AG08396 (cell line): ENCODE results near the gene MPRIP.

Experiments used
- DNase-seq: peaks from one replicate; pipeline ENCODE4 v3.0.0; 2012; ENCODE audit warnings: low spot score, mixed read lengths

The MPRIP gene

DNA sequence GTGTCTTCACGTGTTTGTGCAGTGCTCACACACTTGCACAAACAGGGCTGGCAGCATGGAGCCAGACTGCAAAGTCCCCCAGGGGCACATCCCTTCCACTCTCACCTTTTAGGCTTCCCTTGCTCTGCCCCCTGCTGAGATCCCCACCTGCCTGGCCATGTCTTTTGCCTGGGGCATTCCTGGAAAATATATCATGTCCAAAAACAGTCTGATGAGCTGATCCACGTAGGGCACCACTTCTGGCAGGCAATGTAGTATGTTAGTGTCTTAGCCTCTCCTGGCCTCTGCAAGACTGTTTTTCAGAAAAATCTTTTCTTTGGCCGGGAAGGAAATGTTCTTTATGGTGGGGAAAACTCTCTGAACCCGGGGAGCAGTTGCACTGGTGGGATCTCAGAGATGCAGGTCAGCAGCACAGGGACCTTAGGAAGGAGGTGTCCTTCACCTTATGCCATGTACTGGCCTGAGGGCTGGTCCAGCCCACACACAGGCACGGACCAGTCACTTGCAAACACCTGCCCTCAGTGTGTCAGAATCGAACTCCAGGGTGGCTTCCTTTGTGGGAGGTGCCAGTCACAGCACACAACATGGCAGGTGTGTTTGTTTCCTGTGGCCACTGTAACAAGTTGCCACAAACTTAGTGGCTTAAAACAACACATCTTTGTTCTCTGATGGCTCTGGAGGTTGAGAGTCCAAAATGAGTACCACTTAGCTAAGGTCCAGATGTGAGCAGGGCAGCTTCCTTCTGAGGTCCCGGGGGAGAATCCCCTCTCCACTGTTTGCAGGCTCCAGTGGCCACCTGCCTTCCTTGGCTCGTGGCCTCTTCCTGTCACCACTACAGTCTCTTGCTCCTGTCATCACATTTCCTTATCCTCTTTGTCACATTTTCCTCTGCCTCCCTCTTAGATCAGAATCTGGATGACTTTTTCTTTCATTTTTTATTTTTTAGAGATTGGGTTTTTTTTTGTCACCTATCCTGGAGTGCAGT, 46.6 kb downstream of the MPRIP start:
- DNase-seq = no peak

DNA sequence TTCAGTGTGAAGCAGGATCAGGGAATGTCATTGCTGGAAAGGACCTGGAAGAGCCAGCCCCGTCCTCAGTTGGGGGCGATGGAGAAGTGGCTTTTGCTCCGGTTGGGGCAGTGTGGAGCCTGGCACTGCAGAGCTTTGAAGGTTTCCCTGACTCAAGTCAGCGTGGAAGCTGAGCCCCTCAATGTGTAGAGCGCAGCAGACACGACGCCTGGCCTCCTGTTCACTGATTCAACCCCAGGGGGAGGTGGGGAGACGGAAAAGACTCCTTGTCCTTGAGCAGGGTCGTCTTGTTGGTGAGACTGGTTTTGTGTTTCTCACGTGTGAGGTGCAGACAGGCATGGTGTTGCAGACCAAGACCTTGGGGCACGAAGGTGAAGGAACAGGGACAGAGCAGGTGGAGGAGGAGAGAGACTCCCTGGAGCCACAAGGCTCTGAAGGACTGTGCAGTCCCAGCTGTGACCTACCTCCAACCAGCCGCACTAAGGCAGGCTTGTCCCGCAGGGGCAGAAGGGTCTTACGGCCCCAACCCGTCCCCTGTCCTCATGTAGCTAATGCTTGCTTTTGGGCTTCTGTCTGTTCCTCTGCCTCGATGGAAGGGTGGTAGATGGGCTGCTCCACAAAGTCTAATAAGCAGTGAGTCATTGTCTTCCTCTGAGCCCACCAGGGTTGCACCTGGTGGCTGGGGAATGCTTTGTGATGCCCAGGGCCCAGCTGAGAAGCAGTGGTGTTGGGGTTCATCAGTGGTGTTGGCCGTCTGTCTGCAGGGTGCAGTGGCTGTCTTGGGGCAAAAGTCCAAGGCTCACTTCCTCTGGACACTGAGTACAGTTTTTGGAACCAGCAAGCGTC, 47.8 kb downstream of the MPRIP start:
- no peak for DNase-seq

DNA sequence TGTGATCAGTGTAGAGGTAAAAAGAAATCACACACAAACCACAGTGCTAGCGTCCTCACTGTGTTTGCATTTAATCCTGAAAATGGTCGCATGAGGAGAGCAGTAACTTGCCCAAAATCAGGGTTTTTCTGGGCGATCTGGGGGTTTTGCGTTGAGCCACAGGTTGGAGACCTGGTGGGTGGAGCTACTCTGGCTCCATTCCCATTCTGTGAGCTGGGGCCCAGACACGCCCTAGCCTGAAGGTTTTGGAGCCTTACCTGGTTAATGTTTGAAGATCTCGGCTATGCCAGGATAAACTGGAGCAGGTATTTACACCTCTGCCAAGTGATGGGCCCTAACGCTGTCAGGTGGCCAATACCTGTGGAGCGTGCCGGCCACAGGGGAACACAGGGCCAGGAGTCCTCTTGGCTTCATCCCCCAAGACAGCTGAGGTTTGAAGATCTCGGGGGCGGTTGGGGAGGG, 48.4 kb downstream of the MPRIP start:
- no peak for DNase-seq

DNA sequence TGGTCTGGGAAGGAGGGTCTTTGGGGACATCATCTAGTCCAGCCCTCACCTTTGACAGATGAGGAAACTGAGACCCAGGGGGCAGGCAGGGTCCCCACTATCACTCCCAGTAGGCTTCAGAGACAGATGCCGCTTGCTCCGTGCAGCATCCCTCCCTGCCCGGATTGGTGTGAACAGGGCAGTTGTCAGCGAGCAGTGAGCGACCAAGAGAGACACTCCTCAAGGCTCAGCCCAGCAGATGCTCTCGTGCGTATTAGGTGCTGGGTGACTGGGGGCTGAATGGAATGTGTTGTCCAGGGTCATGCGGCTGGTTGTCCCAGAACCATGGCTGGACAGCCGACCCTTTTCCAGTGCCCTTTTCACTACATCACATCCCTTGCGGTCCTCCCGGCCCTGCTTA, 49.0 kb downstream of the MPRIP start:
- no peak for DNase-seq

DNA sequence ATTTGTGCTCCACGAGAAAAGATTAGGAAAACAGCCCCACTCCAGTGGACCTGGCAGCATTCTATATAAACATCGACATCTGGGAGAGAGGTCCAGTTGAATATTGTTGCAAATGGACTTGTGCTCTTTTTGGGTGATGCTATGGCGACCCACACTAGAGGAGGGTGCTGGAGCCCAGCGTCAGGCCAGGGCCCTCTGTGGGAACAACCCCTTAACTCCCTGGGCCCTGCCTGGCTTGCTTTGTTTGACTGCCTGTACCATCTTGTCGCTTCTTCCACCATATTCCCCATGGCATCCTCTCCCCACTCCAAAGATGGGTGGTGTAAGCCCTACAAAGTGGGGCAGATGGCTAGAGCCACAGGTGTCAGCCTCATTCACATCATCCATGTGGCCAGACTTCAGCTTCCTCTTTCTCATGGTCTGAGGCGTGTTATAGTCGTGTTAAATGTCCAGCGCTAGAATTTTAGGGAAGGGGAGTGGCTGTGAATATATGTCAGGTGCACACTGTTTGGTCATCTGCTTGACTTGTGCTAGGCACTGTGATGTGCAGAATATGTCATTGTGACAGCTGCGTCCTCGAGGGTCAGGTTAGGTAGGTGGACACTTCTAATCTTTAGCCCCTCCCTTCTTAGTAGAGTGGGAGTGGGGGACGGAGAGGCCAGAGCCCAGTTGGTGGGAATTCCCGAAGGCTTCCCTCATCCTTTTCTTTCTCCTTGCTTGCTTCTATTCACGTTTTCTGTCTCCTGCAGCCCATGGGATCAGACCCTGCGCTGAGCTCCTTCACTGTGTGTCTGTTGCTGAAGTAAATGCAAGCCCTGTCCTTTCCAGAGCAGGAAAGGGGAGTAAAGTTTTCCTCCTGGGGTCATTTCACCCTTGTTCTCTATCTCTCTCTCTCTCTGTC, 49.8 kb downstream of the MPRIP start:
- DNase-seq = no peak

DNA sequence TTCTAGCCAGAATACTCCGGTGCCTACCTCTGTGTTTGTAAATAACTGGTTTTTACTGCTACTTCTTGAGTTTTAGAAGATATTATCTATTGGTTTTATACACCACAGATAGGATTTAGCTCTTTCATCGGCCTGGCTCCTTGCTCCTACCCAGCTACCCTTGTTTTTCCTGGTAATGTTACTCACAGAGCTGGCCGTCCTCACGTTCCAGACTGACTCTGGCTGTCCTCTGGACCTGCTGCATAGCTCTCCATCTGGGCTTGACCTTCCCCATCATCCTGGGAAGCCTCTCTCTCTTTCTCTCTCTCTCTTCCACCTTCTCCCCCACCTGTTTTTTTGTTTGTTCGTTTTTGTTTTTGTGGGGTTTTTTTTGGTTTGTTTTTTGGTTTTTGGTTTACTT, 51.5 kb downstream of the MPRIP start:
- no peak for DNase-seq

DNA sequence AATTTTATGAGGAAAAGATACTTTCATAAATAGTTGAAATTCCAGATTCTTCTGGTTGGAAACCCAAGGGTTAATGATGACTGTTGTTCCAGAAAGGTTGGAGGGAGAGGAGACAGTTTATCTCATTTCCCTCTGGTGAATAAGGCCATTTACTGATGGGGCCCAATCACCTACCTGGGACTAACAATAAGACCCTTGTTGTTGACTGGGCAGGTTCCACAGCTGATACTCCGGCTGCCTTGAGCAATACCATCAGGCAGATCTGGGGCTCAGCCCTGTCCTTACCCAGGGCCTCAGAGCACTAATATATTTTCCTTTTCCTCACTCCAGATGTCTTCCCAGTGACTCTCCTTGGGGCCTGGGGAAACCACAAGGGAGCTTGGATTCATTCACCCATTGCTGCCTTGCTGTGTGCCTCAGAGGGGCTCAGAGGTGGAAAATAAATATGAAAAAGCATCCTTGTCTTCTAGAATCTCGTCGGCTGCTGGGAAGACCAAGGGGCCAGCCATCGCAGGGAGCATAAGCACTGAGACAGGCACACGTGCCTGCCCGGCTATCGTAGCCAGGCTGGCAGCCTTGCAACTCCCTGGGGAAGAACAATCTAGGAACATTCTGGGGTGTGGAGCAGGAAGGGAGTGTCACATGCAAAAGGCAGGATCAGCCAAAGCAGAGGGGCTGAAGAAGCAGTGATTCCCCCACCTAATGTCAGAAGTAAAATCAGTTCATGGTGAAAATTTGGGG, 54.4 kb downstream of the MPRIP start:
- no peak for DNase-seq

DNA sequence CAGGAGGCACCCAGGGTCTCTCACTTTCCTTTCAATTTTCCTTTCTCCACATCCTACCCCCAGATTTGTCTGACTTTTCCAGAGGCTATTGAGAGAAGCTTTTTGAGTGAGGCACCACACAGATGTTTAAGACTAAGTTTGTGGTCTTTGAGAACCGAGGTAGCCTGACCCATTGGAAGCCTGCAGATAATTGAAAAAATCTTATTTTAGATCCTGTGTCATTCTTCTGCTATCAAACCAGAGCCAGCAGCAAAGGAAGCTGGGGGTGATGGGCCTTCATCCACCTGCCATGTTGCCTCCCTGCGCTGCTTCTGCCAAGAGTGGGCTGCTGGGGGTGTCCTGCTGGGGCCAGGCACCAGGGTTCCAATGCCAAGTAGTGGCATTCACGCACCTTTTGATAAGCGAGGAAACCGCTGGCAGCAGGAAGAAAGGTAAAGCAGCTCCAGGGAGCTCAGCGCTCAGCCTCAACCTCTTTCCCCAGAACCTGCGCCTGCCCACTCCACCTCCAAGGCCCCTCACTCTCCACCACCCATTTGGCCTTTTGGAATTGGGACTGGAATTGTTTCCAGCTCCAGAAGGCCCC, 55.6 kb downstream of the MPRIP start:
- DNase-seq = no peak

DNA sequence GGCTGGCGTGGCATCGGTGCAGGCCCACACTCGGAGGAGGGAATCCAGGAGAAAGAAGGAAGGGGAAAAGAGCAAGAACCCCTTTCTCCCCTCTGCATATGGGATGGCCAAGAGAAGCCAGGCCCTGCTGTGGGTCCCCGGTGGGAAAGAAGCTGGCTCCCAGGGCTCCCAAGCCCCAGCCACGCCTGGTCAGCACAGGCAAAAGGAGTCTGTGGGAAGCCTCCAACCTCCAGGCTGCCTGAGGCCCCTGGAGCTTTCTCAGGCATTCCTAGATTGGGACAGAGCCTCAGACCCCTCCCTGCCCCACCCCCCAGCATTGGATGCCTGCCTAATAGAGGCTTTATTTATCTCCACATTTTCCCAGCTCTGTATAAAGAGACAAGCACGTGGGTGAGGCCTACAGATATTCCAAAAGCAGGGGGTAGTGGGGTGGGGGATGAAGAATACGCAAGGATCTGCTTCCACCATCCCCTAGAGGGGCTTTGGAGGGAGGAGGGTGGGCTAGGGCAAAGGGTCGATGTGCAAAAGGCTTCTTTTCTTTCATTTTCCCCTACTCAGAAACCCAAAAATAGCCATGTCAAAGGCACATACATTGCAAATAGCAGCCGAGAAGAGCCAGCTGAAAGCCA, 56.4 kb downstream of the MPRIP start:
- peak; percentile 36 for DNase-seq

DNA sequence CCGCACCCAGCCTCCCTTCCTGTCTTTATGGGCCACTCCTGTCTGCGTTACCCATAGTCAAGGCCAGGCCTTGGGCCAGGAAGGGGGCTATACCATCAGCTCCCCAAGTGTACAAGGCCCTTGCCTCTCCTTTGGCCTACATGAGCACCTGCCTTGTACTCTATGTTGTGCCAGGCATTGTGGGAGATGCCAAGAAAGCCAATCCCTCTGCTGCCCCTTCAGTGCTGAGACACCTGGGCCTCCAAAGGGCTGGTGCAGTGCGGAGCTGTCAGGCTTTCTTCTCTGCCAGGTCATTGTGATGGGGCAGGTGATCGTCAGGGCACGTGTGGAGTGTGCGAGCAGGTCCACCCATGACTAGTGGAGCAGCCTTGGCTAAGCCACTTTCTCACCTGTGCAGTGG, 59.9 kb downstream of the MPRIP start:
- DNase-seq = no peak

DNA sequence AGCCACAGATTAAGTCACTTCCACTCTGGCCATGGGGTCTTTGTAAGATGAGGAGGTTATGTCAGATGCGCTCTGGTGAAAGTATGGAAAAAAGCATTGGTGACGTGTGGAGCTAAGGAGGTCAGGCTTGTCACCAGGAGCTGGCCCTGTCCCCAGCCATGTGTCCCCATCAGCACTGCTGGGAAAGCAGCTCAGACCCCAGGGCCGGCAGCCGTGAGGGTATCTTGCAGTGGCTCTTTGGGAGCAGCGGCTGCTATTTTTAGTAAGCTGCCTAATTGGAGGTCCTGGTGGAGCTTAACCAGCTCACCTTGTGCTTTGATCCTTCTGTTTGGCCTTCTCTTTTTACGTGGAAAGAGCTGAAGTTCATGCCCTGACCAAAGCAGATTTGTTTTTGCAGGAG, 60.9 kb downstream of the MPRIP start:
- no peak for DNase-seq

DNA sequence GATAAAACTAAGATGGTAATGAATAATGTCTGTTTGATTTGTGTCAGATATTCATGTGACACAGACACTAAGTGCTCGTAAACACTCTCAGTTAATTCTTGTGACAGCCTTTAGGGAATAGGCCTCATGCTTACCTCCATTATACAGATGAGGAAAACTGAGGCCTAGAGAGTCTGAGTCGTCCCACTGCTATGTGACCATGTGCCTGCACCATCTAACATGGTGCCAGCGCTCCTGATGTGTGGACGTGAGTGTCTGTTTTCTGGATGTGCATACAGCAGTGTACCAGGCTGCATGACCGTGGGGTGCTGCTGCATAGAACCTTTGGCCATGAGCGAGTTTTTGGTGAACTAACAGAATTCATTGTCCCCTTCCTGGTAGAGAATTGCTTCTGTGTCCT, 61.8 kb downstream of the MPRIP start:
- no peak for DNase-seq

DNA sequence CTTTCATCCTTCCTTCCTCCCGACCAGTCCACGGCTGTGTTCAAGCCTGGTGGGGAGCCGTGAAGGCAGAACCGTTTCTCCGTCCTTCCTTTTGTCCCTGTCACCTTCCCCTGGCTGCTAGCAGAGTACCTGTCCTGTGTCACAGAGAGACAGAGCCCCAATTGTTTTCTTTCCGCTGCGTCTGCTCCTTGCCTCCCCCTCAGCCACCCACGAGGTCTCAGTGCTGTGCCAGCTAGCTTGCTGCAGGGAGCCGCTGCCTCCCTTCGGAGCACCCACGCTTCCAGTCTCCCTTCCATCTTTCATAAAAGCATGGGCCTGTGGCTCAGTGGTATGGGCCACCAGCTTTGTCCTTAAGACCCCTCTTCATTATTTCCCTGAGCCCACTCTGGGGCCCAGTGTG, 62.2 kb downstream of the MPRIP start:
- DNase-seq = no peak

DNA sequence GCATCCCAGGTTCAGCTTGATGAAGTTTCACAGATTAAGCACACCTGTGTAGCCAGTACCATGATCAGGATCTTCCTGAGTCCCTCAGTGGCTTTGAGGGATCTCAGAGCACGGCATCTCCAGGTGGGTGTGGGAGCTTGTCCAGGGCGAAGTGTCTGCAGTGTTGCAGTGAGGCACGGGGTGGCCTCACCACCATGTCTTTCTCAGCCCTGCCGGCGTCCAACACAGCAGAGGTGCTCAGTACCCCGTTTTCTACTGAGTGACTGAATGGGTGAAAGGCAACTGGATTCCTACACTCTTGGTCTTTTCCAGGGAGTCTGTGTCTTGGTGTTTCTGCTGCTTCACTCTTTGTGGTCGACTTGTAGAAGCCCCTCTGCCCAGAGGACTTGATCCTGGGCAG, 63.7 kb downstream of the MPRIP start:
- DNase-seq = no peak

DNA sequence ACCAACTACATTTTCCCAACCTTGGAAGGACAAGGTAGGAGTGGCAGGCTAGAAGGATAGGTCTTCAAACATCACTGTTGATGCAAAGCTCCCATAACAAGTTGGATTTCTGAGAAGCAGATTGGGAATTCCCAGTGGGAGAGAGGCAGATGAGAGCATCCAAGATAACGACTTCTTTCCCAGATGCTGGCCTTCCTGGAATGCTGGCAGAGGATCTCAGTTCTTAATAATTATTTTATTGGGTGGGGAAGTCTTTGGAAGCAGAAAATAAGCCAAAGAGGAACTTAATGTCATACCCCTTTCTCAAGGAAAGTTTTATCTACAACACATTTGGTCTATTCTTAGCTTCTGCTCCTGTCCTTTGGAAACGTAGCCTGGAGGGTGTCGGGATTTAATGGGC, 64.5 kb downstream of the MPRIP start:
- no peak for DNase-seq

DNA sequence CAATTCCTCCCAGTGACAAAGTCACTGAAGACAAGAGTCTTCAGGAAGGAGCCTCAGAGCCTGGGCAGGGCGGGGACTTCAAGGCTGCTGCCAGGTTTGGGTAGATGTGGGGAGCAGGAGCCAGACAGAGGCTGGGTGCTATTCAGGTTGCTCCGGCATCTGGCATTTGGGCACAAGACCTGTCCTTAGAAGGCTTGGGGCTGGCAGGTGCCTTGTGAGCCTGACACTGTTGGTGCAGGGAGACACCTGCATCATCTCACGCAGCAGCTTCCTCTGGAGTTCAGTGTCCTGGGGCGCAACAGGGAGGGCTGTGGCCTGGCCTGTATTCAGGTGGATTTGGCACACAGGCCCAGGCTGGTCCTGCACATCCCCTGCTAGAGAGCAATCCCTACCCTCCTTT, 65.0 kb downstream of the MPRIP start:
- DNase-seq = no peak

DNA sequence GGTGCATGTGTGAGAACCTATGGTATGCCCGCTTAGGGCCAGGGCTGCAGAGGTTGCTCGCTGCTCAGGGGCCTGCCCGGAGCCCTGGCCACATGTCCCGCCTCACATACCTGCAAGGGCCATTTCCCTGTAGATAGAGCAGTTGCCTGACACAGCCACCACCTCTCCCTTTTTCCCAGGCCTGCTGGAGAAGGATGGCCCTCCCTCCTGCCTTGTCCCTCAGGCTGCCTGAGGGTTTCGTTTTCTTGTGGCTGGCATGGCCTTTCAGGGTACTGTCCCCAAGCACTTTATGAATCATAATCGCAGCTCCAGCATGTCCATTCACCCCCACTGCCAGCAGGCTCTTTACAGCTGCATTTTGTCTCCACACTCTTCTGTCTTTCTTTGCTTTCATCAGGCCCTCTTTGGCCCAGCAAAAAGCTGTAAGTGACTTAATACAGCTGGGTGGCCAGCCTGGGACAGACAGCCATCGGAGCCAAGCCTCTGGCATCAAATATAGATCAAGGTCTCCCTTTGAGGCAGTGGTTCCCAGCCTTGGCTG, 65.7 kb downstream of the MPRIP start:
- DNase-seq = peak; percentile 41

DNA sequence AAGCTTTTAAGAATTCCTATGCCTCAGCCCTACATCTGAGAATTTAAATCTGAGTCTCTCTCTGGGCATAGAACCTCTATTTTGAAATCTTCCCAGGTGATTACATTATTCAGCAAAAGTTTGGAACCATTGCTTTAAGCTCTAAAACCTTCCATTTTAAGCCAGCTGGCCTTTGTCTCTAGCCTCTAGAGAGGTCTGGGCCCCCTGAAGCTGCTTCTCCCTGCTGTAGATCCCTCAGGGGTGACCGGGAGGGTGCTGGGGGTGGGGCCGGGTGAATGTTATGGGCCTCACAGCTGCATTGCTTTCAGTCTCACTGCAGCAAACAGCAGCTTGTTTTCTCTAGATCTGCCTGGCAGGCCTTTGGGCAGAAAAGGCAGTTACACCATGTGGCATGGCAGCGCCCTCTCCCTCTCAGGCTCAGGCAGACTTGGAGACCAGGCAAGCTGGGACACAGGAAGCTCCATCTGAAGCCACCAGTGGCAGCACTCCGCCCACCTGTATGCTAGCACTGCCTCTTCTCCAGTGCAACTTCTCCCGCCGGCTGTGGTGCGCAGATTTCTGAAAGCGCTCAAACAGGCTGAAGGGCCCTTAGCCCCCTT, 66.3 kb downstream of the MPRIP start:
- DNase-seq = peak; percentile 29

DNA sequence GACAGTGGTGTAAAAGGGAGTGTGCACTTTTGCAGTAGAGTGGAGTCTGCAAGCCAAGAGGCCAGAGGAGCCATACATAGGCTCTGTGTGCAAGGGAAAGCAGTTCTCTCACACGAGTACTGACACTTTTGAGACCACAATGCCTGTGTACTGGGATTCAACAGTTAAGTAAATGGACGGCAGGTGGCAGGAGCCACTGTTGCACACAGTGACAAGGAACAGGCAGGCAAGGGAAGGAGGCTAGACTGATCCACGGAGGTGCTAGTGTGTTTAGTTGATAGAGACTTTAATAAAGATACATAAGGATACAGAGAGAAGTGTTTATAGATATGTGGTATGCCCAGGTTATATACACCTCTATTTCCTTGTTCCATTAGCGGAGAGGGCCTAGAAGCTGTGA, 67.0 kb downstream of the MPRIP start:
- DNase-seq = no peak

DNA sequence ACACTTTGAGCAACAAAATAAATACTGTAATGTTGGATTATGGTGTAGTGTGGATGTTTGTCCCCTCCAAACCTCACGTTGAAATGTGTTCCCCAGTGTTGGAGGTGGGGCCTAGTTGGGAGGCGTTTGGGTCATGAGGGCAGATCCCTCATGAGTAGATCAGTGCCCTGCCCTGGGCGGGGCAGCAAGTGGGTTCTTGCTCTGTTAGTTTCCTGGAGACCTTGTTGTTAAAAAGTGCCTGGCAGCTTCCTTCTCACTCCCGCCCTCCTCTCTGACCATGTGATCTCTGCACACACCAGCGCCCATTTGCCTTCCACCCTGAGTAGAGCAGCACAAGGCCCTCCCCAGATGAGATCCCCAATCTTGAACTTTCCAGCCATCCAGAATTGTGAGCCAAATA, 67.7 kb downstream of the MPRIP start:
- no peak for DNase-seq
